Hematopoietic multipotent progenitor cell treated with erythropoietin and hydrocortisone succinate and interleukin-3 and kit ligand, for 4 days (in vitro differentiated cells): Measurements from ENCODE around the gene AGAP1.

Experiments
- DNase-seq: peaks from one replicate; pipeline ENCODE4 v3.0.0-alpha.2; 2015

Gene AGAP1

DNA sequence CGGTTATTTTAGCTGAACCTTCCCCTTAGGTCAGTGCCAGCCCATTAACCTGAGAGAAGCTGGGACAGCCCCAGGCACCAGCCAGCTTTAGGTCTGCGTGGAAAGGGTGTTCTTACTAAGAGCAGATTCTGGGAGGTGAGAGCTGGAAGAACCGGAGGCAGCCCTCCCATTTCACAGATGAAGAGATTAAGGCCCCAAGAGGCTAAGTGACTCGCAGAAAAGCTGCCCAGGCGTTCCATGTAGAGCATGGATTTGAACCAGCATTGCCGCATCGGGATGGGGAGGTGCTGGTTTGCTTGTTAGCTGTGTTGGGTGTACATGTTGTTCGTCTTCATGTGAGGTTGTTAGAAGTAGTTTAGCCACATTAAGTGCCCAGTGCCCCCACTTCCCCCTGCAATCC lies 203.2 kb downstream of the AGAP1 start:
- DNase-seq: no peak

- no peak for DNase-seq
These were observed 204.2 kb downstream of the AGAP1 start for GRCh38 chr2:235698028-235698427.

DNA sequence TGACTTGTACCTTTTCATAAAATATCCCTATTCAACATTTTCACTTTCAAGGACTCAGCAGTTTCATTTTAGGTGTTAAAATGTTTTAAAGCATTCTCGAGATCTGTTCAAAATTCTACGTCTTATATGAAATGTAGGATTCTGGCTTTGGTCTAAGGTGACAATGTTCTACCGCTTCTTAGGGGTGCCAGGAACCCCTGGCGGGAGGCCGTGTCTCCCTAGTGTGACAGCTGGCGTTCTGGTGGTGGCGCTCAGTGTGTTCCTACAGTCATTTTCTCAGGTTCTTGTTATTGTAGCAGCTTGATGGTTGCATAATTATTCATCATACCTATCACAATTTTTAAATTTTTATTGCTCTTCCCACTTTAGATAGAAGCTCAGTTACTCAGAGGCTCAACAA lies 204.6 kb downstream of the AGAP1 start:
- no peak for DNase-seq

- DNase-seq: no peak
These were observed 205.7 kb downstream of the AGAP1 start for GRCh38 chr2:235699576-235699975.

- DNase-seq: no peak
These were observed 207.6 kb downstream of the AGAP1 start for GRCh38 chr2:235701206-235701981.

- DNase-seq: no peak
These were observed 208.3 kb downstream of the AGAP1 start for GRCh38 chr2:235702186-235702585.

DNA sequence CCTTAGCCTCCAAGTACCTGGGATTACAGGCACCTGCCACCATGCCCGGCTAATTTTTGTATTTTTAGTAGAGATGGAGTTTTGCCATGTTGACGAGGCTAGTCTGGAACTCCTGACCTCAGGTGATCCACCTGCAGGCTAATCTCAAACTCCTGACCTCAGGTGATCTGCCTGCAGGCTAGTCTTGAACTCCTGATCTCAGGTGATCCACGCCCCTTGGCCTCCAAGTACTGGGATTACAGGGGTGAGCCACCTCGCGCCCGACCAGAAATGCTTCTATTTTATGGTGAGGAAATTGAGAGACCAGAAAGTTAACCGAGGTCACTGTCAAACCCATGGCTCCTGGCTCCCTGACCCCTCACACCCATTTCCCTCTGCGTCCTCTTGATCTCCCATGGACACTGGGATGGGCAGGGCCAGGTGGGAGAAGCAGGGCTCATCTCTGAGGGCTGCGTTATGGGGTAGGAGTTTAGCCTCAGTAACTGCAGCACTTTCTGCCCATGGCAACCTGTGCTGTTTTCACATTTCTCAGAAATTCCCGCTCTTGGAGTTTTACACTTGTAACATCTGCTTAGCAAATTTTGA lies 210.0 kb downstream of the AGAP1 start:
- no peak for DNase-seq

DNA sequence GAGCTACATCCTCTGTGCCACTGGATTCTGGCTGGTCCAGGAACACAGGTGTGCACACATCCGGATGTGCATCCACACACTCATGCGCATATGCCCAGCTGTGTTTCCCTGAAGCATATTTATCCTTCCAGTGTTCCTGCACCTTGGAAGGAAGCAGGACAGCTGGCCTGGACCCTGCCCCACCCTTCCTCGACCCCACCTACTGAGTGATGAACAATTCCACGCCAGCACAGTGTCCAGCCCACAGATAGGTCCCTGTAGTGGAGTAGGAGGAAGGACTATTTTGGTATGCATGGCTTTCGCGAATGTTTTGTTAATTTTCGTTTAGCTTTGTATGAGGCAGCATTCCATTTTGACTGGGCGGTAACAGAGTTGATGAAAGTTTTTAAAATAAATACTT lies 211.5 kb downstream of the AGAP1 start:
- no peak for DNase-seq

DNA sequence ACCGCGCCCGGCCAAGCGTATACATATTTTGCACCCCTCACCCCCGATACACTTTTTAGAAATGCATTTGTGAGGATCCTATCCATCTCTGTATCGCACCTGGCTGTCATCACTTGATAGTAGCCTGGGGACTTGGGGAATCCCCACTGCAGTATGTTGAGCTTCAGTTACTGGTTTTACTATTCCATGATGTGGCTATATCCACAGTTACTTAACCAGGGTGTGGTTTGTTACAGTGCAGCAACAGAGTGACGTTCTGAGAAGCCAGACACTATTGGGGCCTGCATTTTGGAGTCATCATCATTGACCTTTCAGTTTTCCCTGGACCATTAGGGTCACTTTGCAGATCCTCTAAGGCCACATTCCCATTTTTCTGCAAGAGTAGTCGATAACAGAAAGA lies 212.7 kb downstream of the AGAP1 start:
- no peak for DNase-seq

GRCh38 chr2:235707411-235708096 lies 213.7 kb downstream of the AGAP1 start:
- DNase-seq: no peak

DNA sequence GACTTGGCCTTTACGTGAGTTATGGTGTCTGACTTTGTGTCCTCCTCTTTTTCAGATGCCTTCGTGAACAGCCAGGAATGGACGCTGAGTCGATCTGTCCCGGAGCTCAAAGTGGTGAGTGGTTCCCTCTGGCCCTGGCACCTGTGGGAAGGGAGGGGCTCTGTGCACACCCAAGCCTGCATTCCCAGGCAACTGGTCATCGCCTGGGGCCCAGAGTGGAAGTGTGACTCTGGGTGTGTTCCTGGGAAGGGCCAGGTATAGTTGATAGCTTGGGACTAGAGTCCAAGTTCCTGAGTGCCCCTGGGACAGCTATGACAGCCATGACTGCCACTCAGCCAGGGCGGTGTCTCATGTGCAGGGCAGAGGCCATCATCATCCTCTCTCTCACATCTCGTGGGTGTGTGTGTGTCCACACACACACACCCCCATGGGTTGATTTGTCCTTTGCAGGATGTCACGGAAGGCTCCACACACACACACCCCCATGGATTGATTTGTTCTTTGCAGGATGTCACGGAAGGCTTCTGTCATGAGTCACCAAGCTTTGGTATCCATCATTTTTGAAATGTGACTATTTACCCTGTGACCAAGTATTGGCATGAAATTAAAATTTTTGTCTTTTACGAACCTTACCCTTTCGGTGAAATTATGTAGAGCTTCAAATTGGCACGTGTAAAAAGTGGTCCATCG lies 215.4 kb downstream of the AGAP1 start:
- no peak for DNase-seq

GRCh38 chr2:235709969-235710879 lies 216.4 kb downstream of the AGAP1 start:
- no peak for DNase-seq

- no peak for DNase-seq
These were observed 217.1 kb downstream of the AGAP1 start for GRCh38 chr2:235710933-235711332.

GRCh38 chr2:235711527-235711926 lies 217.7 kb downstream of the AGAP1 start:
- DNase-seq: no peak

- DNase-seq: no peak
These were observed 218.3 kb downstream of the AGAP1 start for GRCh38 chr2:235712176-235712575.

- no peak for DNase-seq
These were observed 219.3 kb downstream of the AGAP1 start for GRCh38 chr2:235713189-235713588.

DNA sequence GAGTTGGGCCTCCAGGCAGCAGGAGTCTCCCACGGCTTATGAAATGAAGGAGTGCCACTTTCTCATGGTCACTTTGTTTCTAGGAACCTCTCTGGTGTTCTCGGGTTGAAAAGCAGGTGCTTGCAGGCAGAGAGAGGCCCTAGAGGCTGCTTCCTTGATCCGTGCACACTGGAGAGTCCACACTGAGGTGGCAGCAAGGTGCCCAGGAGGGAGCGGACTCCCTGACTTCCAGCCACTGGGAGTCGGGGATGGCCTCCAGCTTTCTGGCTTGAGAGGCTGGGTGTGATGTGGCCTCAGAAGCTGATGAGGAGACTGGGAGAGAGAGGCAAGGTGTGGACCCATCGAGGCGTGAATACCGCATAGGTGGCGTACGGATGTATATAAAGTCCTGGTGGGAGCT lies 221.8 kb downstream of the AGAP1 start:
- no peak for DNase-seq

DNA sequence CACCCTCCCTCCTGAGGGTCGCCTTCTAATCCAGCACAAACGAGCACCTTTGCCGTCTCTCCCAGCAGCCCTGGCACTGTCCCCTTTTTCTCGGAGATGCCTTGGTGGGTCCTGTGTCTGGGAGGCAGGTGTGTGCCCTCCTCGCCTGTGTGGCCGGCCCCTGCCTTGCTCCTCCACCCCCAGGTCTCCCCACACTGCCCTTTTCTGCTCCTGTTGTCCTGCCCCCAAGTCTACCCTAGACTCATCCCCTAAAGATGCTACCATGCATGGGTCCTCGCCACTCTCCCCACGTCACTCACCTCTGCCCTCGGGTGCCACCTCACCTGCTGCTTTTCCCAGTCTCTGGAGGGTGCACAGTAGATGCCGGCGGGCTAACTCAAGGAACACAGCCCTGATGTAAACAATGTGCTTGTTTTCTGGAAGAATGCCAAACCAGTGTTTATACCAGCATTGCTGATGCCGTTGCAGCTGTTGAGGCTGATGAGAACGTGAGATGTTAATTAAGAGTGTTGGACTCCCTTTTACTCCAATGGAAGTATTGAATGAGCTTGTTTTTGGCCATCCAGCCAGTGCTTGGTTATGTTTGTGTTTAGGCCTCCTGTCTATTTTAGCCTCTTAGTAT lies 223.1 kb downstream of the AGAP1 start:
- DNase-seq: no peak

GRCh38 chr2:235719146-235719942 lies 225.5 kb downstream of the AGAP1 start:
- no peak for DNase-seq

DNA sequence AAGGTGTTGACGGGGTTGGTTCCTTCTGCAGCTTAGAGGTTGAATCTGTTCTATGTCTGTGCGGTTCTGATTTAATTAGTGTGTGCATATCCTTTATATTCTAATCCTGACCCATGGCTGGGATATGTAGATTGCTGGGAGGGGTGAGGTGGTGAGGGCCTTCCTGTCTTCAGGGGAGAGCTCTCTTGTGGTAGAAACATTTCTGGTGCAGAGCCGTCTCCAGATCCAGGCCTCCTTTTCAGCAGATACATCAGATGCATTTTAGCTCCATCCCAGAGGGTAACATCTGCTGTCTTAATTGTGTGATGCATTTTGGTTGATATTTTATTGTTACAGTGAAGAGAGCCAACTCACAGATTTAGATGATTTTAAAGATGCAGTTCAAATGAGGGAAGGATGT lies 227.8 kb downstream of the AGAP1 start:
- DNase-seq: no peak

- DNase-seq: no peak
These were observed 229.0 kb downstream of the AGAP1 start for GRCh38 chr2:235722869-235723268.
